ENCODE data around the gene DLEU7.

Gene DLEU7

GRCh38 chr13:50800091-50800739 is 43.3 kb downstream of the DLEU7 start:
- no peak overlapping the region for H3K4me3 ChIP-seq (ENCODE audit: low read depth, low read length)
- no peak for DNase-seq (ENCODE audit: low read depth)
- no peak for TF ChIP-seq CTCF (IDR thresholded peaks at IDR 0.05; ENCODE audit: insufficient read depth, low read depth, low read length, missing control alignments)

GRCh38 chr13:50798923-50799322 is 44.6 kb downstream of the DLEU7 start:
- no peak for DNase-seq (ENCODE audit: low read depth)
- no peak overlapping the region for H3K4me3 ChIP-seq (ENCODE audit: low read depth, low read length)
- TF ChIP-seq CTCF (IDR thresholded peaks at IDR 0.05; ENCODE audit: insufficient read depth, low read depth, low read length, missing control alignments): no peak

- no peak overlapping the region for H3K4me3 ChIP-seq (ENCODE audit: low read depth, low read length)
- no peak for DNase-seq (ENCODE audit: low read depth)
- no peak for TF ChIP-seq CTCF (IDR thresholded peaks at IDR 0.05; ENCODE audit: insufficient read depth, low read depth, low read length, missing control alignments)
Measured at GRCh38 chr13:50797091-50797490, 46.4 kb downstream of the DLEU7 start.

- TF ChIP-seq CTCF (IDR thresholded peaks at IDR 0.05; ENCODE audit: insufficient read depth, low read depth, low read length, missing control alignments): no peak
- DNase-seq (ENCODE audit: low read depth): no peak
Measured at GRCh38 chr13:50796463-50796862, 47.0 kb downstream of the DLEU7 start.

GRCh38 chr13:50794226-50794625 is 49.3 kb downstream of the DLEU7 start:
- no peak overlapping the region for H3K4me3 ChIP-seq (ENCODE audit: low read depth, low read length)
- TF ChIP-seq CTCF (IDR thresholded peaks at IDR 0.05; ENCODE audit: insufficient read depth, low read depth, low read length, missing control alignments): no peak
- DNase-seq (ENCODE audit: low read depth): no peak

More at GRCh38 chr13:50796463-50796862, 47.0 kb downstream of the DLEU7 start:
- no peak overlapping the region for H3K4me3 ChIP-seq (ENCODE audit: low read depth, low read length)

- no peak overlapping the region for H3K4me3 ChIP-seq (ENCODE audit: low read depth, low read length)
- no peak for DNase-seq (ENCODE audit: low read depth)
- no peak for TF ChIP-seq CTCF (IDR thresholded peaks at IDR 0.05; ENCODE audit: insufficient read depth, low read depth, low read length, missing control alignments)
Measured at GRCh38 chr13:50793026-50793425, 50.5 kb downstream of the DLEU7 start.

Measured in GM12865 (cell line).